KMS-11 (cell line): ENCODE measurements around the gene SERINC2.
A peak's percentile ranks its signal among the peaks of the same experiment; 100 is the strongest.
"Not testable (repeated sequence)": the region's sequence is repeated elsewhere in the genome, so short reads cannot be mapped to it uniquely, and the experiment has no call there.

Experiments used
- H2AFZ ChIP-seq: fragments of 200-600 bp; sonication (generic); 2 replicates; pipeline ENCODE4 v1.6.1; 2016; ENCODE audit warnings: antibody characterized with exemption, mixed run types, low read depth
- H3K27ac ChIP-seq: fragments of 200-600 bp; sonication (generic); 2 replicates; pipeline ENCODE4 v1.6.1; 2016; ENCODE audit warnings: mild to moderate bottlenecking, mixed run types
- H3K27me3 ChIP-seq: fragments of 200-600 bp; sonication (generic); 2 replicates; pipeline ENCODE4 v1.6.1; 2017; ENCODE audit warnings: mild to moderate bottlenecking, low read depth, mixed run types, moderate library complexity; ENCODE audit not compliant: insufficient read depth
- H3K36me3 ChIP-seq: fragments of 200-600 bp; sonication (generic); 2 replicates; pipeline ENCODE4 v1.6.1; 2017; ENCODE audit warnings: mild to moderate bottlenecking, mixed run types; ENCODE audit not compliant: insufficient read depth
- H3K4me1 ChIP-seq: fragments of 200-600 bp; sonication (generic); 2 replicates; pipeline ENCODE4 v1.6.1; 2016; ENCODE audit warnings: mild to moderate bottlenecking, low read depth, mixed run types; ENCODE audit not compliant: poor library complexity, severe bottlenecking
- H3K4me2 ChIP-seq: fragments of 200-600 bp; sonication (generic); 2 replicates; pipeline ENCODE4 v1.7.0; 2016; ENCODE audit warnings: mild to moderate bottlenecking, mixed run types
- H3K4me3 ChIP-seq: fragments of 200-600 bp; sonication (generic); IDR thresholded peaks from 2 replicates; pipeline ENCODE4 v1.6.1; 2017; ENCODE audit warnings: low read depth, low read length, mixed read lengths; ENCODE audit not compliant: insufficient read depth
- H3K79me2 ChIP-seq: fragments of 200-600 bp; sonication (generic); 2 replicates; pipeline ENCODE4 v1.6.1; 2016; ENCODE audit warnings: low read depth, mixed run types; ENCODE audit not compliant: insufficient read depth
- H3K9ac ChIP-seq: fragments of 200-600 bp; sonication (generic); 2 replicates; pipeline ENCODE4 v1.6.1; 2016; ENCODE audit warnings: mild to moderate bottlenecking, mixed run types
- H4K20me1 ChIP-seq: fragments of 200-600 bp; sonication (generic); 2 replicates; pipeline ENCODE4 v1.6.1; 2016; ENCODE audit warnings: mild to moderate bottlenecking, mixed run types; ENCODE audit not compliant: insufficient read depth
- CTCF ChIP-seq: fragments of 200-600 bp; sonication (generic); conservative IDR thresholded peaks from 2 replicates; pipeline ENCODE4 v1.6.1; 2017; ENCODE audit warnings: low read depth, mild to moderate bottlenecking, antibody characterized with exemption, low read length, moderate library complexity, mixed read lengths

The SERINC2 gene

GRCh38 chr1:31474567-31474966 lies 61.6 kb downstream of the SERINC2 start:
- not testable (repeated sequence) for H3K36me3 ChIP-seq, H3K27ac ChIP-seq, H3K4me3 ChIP-seq, H3K79me2 ChIP-seq, H3K4me2 ChIP-seq, H3K9ac ChIP-seq, H2AFZ ChIP-seq, H4K20me1 ChIP-seq, H3K27me3 ChIP-seq
- peaks cover 31% of the 10 kb centered on the region for H3K4me1 ChIP-seq

GRCh38 chr1:31476891-31477846 lies 64.2 kb downstream of the SERINC2 start:
- Histone ChIP-seq H3K4me1 (peaks cover 31% of the 10 kb centered on the region), H4K20me1 (no peaks in the 10 kb centered on the region), H3K27ac (peak overlapping the region; percentile 45), H3K36me3 (no peaks in the 10 kb centered on the region), H2AFZ (peak overlapping the region; percentile 14; the same call in 1 of the 2 replicates), H3K27me3 (no peaks in the 10 kb centered on the region), H3K9ac (no peak overlapping the region), H3K4me3 (peak overlapping the region; percentile 28), H3K79me2 (no peaks in the 10 kb centered on the region), H3K4me2 (peak overlapping the region; percentile 59)
- TF ChIP-seq CTCF: no peak

- H3K4me2 ChIP-seq: no peak overlapping the region; the same call in 1 of the 2 replicates
- no peak overlapping the region; the same call in 1 of the 2 replicates for H2AFZ ChIP-seq
- TF ChIP-seq CTCF: no peak
- H3K4me3 ChIP-seq: no peak overlapping the region
- no peaks in the 10 kb centered on the region for H3K79me2 ChIP-seq
- peaks cover 31% of the 10 kb centered on the region for H3K4me1 ChIP-seq
- H3K9ac ChIP-seq: no peak overlapping the region
- H3K27me3 ChIP-seq: no peaks in the 10 kb centered on the region
- no peaks in the 10 kb centered on the region for H3K36me3 ChIP-seq
- H3K27ac ChIP-seq: no peak overlapping the region
- no peaks in the 10 kb centered on the region for H4K20me1 ChIP-seq
Measured at GRCh38 chr1:31478167-31478566, 65.2 kb downstream of the SERINC2 start.

- no peak overlapping the region for H3K9ac ChIP-seq
- H3K4me2 ChIP-seq: no peak overlapping the region
- H3K27ac ChIP-seq: no peak overlapping the region
- H3K36me3 ChIP-seq: no peaks in the 10 kb centered on the region
- H3K27me3 ChIP-seq: no peaks in the 10 kb centered on the region
- no peaks in the 10 kb centered on the region for H3K79me2 ChIP-seq
- H3K4me1 ChIP-seq: peaks cover 31% of the 10 kb centered on the region
- H4K20me1 ChIP-seq: no peaks in the 10 kb centered on the region
- no peak overlapping the region for H2AFZ ChIP-seq
- TF ChIP-seq CTCF: no peak
- no peak overlapping the region for H3K4me3 ChIP-seq
Measured at GRCh38 chr1:31479811-31480210, 66.8 kb downstream of the SERINC2 start.

GRCh38 chr1:31480426-31480825 lies 67.4 kb downstream of the SERINC2 start:
- H3K27ac ChIP-seq, H4K20me1 ChIP-seq, H2AFZ ChIP-seq, H3K79me2 ChIP-seq, H3K9ac ChIP-seq, H3K27me3 ChIP-seq, H3K4me2 ChIP-seq, H3K36me3 ChIP-seq, H3K4me3 ChIP-seq: not testable (repeated sequence)
- H3K4me1 ChIP-seq: peaks cover 31% of the 10 kb centered on the region
